NCI-H1105 (cell line): Measurements from ENCODE around the gene RIF1.

Experiments
- DNase-seq: peaks from one replicate; lab custom pipeline; 2025; lab: John Stamatoyannopoulos, UW

The RIF1 gene

DNA sequence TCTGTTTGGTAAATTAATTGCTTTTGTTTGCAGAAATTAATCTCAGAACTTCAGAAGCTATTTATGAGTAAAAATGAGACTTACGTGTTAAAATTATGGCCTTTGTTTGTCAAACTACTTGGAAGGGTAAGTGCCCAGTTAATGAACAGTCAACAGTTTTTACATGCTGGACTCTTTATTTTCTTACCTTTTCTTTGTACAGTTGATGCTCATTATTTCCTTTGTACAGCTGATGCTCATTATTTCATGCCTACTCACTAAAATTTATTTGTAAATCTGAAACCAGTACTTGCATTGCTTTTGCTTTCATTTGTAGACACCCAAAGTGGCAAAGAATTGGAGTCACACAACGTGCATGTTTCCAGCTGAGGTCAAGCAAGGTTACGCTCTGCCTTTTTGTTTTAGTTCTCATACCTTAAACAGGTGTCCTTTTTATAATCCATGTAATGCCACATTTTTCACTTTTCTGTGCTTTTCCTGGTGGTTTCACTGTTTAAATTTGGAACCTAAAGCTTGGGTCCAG is 13.3 kb downstream of the RIF1 start:
- DNase-seq = no peak

DNA sequence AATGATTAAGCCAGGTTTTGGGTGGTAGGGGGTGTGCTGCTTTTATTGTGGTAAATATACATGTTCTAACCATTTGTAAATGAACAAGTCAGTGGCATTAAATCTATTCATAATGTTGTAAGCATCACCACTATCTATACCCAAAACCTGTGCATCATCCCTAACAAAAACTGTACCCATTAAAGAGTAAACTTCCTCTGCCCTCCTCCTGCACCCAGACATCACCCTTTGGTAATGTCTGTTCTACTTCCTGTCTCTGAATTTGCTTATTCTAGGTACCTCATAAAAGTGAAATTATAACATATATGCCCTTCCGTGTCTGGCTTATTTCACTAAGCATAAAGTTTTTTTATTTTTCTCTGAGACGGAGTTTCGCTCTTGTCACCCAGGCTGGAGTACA is 14.1 kb downstream of the RIF1 start:
- no peak for DNase-seq

DNA sequence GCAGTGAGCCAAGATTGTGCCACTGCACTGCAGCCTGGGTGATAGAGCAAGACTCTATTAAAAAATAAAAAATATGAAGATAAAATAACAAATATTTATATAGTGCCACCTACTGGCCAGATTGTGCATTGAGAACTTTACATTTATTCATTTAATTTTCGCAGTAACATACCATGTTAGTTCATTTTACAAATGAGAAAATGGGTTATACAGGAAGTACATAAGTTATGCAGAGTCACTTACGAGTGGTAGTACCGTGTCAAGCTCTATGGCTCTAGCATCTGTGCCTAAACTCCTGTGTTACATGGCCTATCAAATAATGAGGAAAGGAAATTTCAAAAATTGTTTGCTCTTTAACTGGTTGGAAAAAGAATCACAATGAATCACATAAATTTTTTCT is 27.9 kb downstream of the RIF1 start:
- DNase-seq = no peak

DNA sequence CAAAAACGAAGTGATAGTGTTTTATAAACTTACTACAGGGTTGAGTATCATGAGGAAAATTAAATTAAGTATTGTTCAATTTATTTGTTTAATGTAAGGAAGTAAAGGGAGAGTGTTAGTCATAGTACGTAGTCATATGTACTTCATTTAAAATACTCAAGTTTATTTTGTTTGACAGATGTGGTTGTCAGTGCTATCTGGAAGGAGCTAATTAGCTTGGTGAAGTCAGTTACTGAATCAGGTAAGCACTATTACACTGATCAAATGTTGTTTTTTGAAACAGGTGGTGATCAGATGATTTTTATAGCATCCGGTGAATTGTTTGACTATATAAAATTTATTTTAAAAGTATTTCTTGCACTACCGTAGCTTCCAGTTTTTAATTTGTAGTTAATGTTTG is 28.8 kb downstream of the RIF1 start:
- DNase-seq = no peak

- no peak for DNase-seq
These were observed 29.4 kb downstream of the RIF1 start for GRCh38 chr2:151439127-151439526.

DNA sequence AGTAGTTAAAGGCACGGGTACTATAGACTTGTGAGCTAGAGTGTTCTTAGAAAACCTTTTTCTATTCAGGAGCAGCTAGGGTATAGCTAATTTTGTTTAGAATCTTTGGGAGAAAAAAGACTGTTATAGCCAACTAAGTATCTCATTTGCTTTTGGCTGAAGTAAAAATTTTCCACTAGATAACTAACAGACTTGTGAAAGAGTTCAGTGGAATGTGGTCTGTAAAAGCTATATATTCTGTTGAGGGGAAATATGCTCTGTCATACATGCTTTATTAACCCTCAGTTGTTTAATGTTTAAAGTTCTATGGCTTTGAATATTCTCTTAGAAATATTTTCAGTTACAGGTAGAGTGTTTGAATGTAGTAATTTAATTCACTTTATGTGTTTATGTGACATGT is 49.7 kb downstream of the RIF1 start:
- DNase-seq = no peak

DNA sequence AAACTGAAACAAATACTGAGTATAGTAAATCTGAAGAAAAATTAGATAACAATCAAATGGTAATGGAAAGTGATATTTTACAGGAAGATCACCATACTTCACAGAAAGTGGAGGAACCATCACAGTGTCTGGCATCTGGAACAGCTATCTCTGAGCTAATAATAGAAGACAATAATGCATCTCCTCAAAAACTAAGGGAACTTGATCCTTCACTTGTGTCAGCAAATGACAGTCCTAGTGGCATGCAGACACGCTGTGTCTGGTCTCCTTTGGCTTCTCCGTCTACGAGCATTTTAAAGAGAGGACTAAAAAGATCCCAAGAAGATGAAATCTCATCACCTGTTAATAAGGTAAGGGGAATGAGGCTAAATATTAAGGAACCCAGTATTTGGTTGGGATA is 56.1 kb downstream of the RIF1 start:
- no peak for DNase-seq

GRCh38 chr2:151470556-151470955 is 60.9 kb downstream of the RIF1 start:
- no peak for DNase-seq

DNA sequence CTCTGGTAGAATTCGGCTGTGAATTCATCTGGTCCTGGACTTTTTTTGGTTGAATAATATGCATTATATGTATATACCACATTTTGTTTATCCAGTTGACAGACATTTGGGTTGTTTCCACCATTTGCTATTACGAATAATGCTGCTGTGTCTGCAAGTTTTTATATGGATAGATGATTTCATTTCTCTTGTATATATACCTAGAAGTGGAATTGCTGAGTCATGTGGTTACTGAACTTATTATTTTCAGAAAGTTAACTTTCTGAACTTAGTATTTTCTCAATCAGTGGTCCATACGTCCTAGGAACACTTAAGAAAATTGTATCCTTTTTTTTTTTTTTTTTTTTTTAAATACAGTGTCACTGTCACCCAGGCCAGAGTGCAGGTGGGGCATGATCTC is 63.3 kb downstream of the RIF1 start:
- no peak for DNase-seq

DNA sequence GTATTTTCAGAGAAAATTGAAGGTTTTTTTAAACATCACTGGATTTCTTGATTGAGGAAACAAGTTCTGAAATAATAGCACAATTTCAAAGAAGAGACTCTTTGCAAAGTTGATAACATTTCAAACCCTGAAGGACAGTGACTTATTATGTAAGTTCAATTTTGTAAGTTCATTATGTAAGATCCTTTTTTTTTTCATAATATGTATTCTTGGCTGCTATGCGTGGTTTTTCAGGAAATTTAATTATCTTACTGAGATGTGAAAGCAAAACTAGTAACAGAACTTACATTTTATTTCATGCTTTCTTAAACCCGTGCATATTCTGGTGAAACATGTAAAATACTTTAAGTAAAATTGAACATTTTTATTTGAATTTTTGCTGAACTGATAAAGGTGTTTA is 65.4 kb downstream of the RIF1 start:
- DNase-seq = no peak

GRCh38 chr2:151476287-151476686 is 66.6 kb downstream of the RIF1 start:
- DNase-seq = no peak

GRCh38 chr2:151478011-151478410 is 68.3 kb downstream of the RIF1 start:
- DNase-seq = no peak

- no peak for DNase-seq
These were observed 72.0 kb downstream of the RIF1 start for GRCh38 chr2:151481744-151482143.

DNA sequence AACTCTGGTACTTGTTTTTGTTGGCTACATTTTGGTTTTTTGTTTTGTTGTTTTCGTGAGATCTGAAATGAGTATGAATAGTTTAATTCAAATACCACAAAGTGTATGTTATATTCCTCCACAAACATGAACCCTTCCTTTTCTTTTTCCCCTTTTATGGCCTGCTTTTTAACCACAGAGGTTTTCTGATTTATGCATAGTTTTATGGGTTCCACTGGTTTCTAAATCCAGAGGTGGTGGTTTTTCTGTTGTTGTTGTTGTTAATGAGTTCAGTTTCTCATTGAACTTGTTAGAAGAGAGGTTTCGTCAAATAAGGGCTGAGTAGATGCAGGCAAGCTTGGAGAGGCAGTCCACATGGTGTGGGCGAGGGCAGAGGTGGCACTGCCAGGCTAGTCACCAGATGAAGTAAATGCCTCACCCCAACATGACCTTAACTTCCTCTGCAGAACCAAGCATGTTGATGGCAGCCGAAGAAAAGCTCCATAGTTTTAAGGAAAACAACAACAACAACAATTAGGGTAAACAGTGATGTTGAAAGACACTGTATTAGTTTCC is 72.5 kb downstream of the RIF1 start:
- no peak for DNase-seq

GRCh38 chr2:151483546-151483945 is 73.8 kb downstream of the RIF1 start:
- no peak for DNase-seq

DNA sequence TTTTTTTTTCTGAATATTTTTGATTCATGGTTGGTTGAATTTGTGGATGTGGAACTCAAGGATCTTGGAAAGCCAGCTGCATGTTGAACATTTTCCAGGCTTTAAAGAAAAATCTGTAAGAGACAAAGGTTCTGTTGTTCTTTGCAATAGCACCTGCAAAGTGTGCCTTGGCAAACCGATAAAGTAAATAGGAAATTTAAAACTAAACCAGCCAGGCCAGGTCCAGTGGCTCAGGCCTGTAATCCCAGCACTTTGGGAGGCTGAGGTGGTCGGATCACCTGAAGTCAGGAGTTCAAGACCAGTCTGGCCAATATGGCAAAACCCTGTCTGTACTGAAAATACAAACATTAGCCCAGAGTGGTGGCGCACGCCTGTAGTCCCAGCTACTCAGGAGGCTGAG is 74.4 kb downstream of the RIF1 start:
- no peak for DNase-seq

DNA sequence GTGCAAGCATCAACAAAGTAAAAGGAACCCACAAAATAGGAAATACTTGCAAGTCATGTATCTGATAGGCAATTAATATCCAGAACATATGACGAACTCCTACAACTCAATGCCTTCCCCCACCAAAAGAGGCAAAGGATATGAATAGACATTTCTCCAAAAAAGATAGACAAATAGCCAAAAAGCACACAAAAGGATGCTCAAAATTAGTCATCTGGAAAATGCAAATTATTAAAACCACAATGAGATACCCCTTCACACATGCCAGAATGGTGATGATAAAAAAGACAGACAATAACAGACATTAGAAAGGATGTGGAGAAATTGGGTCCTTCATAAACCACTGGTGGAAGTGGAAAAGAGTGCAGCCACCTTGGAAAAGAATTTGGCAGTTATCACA is 76.4 kb downstream of the RIF1 start:
- DNase-seq = no peak

DNA sequence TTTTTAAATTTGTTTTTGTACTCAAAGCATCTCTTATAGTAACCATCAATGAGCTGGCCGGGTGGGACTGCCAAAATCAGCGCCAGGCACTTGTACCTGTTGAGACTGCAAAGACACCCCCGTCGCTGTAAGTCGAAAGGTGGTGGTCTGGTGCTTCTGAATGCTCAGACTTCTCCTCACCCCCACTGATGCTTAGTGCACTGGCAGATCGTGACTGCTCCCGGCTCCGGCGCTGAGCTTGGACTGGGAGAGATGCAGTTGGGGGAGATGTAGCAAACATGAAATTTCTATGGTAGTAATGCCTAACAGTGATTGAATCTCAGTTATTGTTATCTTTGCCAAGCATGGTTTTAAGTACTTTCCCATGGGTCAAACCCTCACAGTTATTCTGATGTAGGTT is 80.6 kb downstream of the RIF1 start:
- DNase-seq = no peak

DNA sequence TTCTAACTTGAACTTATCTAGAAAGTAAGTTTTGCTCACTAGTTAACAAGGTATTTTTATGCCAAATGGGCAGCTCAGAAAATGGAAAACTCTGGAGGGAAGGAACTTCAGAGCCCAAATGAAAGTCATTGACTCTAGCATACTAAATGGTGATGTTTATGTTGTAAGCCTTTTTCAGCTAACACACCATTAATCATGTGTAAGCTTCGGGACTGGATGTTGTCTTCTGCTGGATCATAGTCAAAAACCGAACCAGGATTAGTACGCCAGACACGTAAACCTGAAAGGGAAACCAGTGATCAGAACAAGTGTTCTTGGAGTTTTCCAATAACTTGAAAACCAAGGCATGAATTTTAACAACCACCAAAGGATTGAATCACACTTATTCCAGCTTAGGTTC is 81.8 kb downstream of the RIF1 start:
- no peak for DNase-seq

GRCh38 chr2:151498178-151498577 is 88.5 kb downstream of the RIF1 start:
- no peak for DNase-seq

GRCh38 chr2:151506170-151506569 is 96.5 kb downstream of the RIF1 start:
- DNase-seq = no peak

DNA sequence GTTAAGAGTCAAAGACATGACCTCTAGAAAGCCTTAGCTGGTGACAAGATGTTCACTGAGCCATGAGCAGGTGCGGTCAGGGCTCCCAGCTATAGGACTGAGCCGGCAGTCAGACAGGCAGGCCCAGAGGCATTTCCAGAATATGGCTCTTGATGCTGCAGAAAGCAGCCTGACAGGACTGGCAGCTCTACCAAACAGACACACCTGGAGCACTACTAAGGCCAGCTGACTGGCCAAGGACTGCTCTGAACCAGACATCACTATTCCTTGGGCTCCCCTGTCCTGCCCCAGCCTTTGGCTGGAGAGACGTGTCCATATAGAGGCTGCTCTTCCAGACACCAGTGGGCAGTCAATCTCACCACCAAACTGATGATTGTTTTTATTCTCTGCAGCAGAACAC is 98.8 kb downstream of the RIF1 start:
- DNase-seq = no peak

DNA sequence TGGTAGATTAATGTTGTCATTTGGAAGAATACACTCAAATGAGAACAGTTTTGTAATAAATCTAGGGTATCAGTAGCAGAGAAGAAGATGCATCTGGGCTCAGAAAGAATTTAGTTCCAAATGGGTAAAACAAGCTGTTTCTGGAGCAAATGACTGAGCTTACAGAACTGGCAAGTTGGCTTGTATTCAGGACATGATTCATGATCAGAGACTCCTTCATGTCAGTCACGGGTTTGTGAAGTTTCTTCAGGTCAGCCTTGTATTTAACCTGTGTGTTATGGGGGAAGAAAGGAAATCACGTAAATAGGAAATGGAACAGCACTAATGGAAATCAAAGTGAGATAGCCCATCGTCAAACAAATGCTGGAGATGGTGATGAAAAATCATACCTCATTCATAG is 109.1 kb downstream of the RIF1 start:
- no peak for DNase-seq

GRCh38 chr2:151520976-151521375 is 111.3 kb downstream of the RIF1 start:
- no peak for DNase-seq

DNA sequence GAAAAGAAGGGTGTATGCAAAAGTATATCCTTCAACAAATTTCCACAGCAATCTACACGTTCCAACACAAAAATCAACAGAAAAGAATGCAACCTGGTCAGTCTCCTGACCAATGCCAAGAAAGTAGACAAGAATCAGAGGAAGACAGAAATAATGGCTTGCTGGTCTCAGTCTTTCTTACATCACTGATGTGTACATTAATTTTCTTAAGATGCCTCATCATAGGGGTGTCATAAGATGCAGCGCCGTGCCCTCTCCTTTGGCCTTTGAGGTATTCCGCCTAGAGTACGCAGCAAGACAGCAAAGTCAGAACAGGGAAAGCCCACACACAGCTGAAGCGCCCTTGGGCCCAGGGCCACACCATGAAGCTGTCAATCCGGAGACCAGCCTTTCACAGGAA is 112.9 kb downstream of the RIF1 start:
- DNase-seq = no peak
